Hepatocyte (in vitro differentiated cells): ENCODE results near the gene MCMBP.
"Not testable (repeated sequence)": the region's sequence is repeated elsewhere in the genome, so short reads cannot be mapped to it uniquely, and the experiment has no call there.

ENCODE experiments used
- EZH2 ChIP-seq: fragments of 200-600 bp; sonication (generic); IDR thresholded peaks from 2 replicates; pipeline ENCODE4 v1.6.1; 2016; ENCODE audit warnings: antibody characterized with exemption, mild to moderate bottlenecking, borderline replicate concordance
- EZH2phosphoT487 ChIP-seq: fragments of 200-600 bp; sonication (generic); IDR thresholded peaks from one replicate; pipeline ENCODE4 v1.6.1; 2018; ENCODE audit warnings: antibody characterized with exemption, mild to moderate bottlenecking, low read depth, moderate library complexity; ENCODE audit not compliant: unreplicated experiment, severe bottlenecking
- TF ChIP-seq, protein P1 (sequence below): fragments of 200-600 bp; sonication (generic); IDR thresholded peaks from 2 replicates; pipeline ENCODE4 v1.5.1; 2016; ENCODE audit warnings: antibody characterized with exemption, mild to moderate bottlenecking; ENCODE audit not compliant: poor library complexity

DNA sequence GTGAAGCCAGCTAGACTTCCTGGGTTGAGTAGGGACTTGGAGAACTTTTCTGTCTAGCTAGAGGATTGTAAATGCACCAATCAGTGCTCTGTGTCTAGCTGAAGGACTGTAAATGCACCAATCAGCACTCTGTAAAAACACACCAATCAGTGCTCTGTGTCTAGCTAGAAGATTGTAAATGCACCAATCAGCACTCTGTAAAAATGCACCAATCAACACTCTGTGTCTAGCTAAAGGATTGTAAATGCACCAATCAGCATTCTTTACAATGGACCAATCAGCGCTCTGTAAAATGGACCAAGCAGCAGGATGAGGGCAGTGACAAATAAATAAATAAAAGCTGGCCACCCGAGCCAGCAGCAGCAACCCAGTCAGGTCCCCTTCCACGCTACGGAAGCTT lies 17.7 kb upstream of the MCMBP start:
- TF ChIP-seq EZH2phosphoT487, EZH2: not testable (repeated sequence)
- TF ChIP-seq, protein P1, sequence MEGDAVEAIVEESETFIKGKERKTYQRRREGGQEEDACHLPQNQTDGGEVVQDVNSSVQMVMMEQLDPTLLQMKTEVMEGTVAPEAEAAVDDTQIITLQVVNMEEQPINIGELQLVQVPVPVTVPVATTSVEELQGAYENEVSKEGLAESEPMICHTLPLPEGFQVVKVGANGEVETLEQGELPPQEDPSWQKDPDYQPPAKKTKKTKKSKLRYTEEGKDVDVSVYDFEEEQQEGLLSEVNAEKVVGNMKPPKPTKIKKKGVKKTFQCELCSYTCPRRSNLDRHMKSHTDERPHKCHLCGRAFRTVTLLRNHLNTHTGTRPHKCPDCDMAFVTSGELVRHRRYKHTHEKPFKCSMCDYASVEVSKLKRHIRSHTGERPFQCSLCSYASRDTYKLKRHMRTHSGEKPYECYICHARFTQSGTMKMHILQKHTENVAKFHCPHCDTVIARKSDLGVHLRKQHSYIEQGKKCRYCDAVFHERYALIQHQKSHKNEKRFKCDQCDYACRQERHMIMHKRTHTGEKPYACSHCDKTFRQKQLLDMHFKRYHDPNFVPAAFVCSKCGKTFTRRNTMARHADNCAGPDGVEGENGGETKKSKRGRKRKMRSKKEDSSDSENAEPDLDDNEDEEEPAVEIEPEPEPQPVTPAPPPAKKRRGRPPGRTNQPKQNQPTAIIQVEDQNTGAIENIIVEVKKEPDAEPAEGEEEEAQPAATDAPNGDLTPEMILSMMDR: not testable (repeated sequence)
